Cardiac septum (tissue), 1 donor: ENCODE data around the gene ZFYVE26. TPM values are rescaled to one million over a fixed set of nuclear protein-coding genes. Genes with fewer than 3 reads are reported as not detected.

Source experiments
- DNase-seq: peaks from one replicate; pipeline ENCODE4 v3.0.0-alpha.2; 2020; ENCODE audit warnings: low spot score
- intact Hi-C: fragments of 100-400 bp; cut with DNase I; formaldehyde crosslinking; loops from one replicate; pipeline ENCODE4 v1.14.0; 2022
- total RNA-seq: library from RNA; stranded (reverse); fragmentation: NEBNext Ultra II Directional; extraction: Animal tissue kit (Norgen Biotek cat#: 25700); gene quantifications from one replicate; pipeline ENCODE4 v1.2.1, GENCODE V29; 2021
- donor health status: DM: no; HTN: no; CAD: no.

ZFYVE26 gene
- total RNA-seq, 1 donor from 2014 or later, result 11.2 TPM

DNA sequence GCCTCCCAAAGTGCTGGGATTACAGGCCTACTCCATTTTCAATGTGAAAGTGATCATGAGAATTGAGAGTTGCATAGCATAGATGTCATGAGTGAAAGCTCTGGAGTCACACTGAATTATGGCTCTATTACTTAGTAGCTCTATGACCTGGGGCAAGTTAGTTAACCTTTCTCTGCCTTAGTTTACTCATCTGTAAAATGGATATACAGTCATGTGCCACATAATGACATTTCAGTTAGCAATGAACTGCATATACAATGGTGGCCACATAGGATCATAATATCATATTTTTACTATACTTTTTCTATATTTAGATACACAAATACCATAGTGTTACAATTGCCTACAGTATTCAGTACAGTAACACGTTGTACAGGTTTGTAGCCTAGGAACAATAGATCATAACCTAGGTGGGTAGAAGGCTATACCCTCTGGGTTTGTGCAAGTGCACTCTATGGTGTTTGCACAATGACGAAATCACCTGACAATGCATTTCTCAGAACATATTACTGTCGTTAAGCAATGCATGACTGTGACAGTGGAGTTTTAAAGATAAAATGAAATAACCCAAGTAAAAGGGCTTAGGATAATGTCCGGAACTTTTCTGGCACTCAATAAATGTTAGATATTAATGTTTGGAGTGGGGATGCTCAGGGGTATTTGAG is 53.1 kb downstream of the ZFYVE26 start:
- DNase-seq, result no peak
- intact Hi-C loops, result no loop called here

DNA sequence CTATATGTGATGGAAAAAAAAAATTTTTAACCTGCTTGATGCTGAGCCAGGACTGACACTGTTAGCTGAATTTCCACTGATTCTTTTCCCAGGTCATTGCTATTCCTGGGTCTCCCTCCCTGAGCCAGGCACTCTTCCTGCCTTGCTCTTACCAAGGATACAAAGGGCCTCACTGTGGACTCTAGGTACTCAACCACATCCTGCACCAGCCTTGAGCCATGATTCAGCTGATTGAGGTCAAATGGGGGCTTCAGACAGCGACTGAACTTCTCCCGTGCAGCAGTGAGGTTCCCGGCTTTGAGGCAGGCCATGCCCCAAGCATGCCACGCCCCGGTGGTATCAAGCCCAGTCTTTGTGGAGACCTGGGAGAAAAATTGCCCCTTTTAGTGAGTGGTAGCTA is 54.3 kb downstream of the ZFYVE26 start:
- no peak for DNase-seq
- intact Hi-C loops, result no loop called here

DNA sequence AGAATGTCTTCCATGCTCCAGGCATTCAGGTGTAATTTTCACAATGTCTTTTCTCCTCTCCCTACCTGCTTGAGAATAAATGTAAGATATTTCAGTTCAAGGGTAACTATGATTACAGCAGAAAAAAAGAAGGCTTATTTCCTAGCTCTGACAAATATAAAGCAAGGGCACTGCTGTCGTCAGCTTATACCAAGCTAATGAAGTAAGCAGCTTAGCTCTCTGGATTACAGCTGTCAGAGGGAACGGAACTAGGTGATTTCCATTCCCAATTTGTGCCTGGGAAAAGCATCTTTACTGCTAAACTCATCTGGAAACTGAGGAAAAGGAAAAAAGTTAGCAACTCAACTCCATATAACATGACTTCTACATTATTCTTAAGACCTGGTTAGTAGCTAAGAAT is 56.5 kb downstream of the ZFYVE26 start:
- no peak for DNase-seq
- intact Hi-C loops, result no loop called here

DNA sequence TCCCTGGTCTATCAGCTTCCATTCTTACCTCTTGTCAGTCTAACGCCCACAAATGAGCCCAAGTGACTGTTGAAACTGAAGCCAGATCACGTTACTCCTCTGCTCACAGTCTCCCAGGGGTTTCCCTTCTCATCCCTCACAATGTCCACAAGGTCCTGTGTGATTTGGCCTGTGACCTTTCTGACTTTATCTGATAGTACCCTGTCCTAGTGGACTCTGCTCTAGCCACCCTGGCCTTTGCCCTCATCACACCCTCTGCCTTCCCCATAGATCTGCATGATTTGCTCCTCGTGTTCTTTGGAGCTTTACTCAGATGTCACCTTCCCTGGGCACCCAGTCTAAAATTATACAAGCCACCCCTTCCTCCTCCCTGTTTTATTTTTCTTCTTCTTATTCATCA is 59.2 kb downstream of the ZFYVE26 start:
- no peak for DNase-seq
- intact Hi-C loops, result no loop called here

DNA sequence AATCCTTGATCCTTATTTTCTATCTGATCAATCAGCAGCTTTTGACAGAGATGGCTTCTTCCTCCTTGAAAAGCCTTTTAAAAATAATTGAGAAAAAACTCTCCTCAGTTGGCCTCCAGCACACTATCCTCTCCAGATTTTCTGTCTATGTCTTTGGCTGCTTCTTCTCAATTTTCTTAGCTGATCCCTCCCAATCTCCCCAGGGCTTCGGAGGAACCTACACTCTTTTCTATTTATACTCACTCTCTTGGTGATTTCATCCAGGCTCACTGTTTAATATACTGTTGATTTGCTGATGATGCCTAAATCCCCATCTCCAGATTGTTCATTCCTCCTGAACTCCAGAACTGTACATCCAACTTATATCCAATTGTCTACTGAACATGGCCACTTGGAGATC is 59.9 kb downstream of the ZFYVE26 start:
- intact Hi-C loops, result no loop called here
- no peak for DNase-seq

DNA sequence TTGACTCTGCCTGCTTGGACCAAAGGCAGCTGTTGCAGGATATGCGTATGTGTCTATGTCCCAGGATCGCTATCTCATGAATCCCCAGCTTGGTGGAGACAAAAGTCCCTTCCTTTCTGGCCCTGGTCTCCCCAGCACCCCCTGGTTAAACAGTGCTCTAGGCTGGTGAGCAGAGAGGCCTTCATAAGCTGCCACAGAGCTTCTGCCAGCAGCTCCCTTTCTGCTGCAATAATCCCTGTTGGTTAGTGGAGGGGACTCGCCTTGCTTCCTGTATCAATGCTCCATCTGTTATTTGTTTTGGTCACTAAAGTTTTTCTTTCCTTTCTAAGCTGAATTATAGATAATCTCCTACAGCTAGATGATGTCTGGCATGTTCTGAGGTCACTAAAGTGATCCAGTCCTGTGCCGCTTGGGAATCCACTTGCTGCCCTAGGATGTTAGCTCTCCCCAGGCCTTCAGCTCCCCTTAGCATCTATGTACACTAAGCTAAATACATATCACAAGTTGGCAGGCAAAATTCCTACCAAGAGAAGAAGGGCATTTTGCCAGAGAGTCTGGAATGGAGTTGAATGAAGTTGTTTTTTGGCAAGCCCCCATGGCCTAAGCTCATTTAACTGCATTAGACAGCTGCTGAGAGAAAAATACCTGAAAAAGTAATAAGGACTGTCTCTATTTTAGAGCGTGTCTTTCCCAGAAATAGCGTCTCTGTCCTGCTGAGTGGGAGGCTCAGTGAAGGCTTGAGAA is 66.9 kb downstream of the ZFYVE26 start:
- intact Hi-C loops, result no loop called here
- no peak for DNase-seq

DNA sequence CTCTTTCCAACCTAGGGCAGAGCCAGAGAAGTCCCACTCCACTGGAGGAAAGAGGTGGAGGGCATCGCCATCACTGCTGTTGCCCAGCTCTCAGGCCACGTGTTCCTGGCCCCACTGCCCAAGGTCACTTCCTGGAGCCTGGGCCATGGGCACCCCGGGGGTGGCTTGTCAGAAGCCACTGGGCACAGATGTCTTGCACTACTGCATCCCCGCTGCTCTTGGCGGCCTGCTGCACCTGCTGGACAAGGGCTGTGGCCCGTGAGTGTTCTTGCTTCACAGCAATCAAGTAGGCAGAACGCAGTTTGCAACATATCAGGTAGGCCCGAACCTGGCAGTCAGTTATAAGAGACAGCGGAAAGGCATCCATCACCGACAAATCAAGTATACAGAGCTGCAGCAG is 68.1 kb downstream of the ZFYVE26 start:
- intact Hi-C loops, result no loop called here
- no peak for DNase-seq

DNA sequence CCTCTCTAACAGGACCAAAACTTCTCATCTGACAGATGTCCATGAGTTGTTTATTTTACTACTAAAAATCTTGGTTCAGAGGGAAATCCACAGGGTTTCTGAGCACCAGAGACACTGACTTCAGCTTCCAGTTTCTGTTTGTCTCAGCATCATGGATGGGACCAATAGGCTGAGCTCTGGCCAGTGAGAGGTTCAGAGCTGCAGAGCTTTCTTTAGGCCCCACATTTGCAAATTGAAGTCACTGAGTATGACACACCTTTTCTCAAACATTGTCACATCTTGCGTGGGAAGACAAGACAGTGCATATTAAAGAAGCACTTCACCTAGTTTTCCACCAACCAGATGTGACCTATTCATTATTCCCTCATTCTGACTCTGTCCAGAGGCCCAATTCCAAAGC is 69.5 kb downstream of the ZFYVE26 start:
- intact Hi-C loops, result no loop called here
- DNase-seq, result no peak

DNA sequence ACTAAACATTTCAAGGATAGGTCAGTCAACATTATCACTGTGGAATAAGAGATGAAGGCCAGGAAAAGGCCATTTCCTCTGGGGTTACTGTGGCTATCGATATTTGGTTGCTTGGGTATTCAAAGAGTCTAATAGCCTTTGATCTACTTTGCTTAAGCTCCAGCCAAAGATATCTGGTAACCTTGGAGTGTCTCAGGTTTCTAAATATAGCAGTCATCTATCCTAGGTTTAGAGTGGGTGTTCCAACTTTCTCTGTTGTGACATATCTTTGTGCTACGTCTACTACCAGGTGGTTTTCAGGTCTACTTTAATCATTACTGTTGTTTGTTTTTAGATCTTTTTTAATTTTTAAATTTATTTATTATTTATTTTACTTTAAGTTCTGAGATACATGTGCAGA is 72.3 kb downstream of the ZFYVE26 start:
- DNase-seq, result no peak
- intact Hi-C loops, result no loop called here

DNA sequence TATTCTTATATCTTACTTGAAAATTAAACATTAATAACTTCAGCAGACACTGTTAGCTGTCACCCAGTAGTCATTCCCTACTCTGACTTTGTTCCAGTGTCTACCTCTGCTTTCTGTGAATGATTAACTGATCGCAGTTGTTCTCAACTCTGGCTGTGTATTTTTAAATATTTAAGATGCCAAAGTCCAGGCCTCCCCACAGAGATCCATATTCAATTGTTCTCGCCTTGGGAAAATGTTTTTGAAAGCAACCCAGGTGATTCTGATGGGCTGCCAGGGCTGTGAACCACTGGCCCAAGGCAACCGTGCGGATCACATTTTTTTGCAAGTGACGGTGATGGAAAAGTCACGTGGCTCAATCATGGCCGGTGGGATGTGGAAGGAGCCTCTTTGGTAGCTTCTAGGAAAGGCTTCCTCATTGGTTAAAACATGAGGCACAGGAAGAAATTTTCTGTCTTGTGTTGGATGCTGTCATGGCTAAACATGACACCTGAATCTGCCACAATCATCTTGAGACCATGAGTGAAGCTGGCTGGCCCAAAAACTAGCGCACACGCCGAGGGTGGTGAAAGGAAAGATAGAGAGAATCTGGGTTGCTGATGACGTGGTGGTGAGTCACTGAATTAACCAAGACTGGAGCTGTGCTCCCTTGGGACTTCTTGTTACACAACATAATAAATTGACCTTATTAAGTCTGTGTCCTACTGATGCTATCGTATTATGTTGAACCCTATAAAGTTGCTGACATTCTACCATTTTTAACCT is 77.5 kb downstream of the ZFYVE26 start:
- intact Hi-C loops, result no loop called here
- DNase-seq, result no peak

DNA sequence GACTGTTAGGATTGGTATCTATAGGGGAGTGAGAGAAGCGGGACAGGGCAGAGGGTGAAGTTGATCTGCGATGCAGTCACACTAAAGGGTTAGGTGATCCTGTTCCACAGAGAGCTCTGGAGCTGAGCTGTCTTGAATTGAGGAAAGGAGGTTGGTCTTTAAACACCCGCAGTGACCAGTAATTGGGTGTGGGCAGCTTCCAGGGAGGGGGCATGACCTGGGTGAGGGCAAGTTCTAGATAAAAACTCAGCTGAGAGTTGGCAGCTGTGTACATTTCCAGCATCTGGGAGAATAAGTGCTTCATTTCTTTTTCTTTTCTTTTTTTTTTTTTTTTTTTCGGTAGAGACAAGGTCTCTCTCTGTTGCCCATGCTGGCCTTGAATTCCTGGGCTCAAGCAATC is 79.6 kb downstream of the ZFYVE26 start:
- intact Hi-C loops, result no loop called here
- DNase-seq, result no peak

DNA sequence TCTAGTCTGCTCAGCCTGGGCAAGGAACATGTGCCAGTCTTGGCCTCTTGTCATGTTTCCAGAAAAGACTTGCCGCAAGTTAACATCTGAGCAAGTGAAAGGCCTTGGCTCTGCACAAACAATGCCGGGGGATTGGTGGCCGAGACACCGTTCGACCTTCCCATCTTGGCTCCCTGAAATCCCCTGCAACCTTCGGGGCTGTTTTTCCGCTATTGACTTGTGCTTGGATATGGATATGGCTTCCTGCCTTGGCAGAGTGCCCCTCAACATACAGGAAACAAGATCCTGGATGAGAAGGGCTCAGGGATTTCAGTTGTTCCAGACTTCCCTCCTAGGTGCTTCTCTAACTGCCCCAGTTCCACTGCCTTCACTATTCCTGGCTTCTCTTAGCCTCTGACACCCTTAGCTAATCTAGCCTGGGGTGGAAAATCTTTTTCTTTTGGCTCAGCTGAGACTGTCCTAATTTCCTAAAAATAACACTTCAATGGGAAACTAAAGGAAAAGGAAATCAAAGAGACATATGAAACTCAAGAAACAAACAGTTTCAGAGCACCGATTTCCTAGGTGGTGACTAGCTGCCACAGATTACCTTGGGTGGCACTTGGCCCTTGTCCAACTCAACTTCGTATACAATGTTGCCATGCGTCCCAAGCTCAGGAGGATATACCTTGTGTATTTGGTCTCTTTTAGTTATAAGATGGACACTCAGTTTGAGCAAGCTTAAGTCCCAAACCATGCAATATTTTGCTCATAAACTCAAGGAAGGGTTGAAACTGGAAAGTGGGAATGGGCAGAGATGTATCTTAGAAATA is 80.8 kb downstream of the ZFYVE26 start:
- intact Hi-C loops, result no loop called here
- DNase-seq, result no peak

DNA sequence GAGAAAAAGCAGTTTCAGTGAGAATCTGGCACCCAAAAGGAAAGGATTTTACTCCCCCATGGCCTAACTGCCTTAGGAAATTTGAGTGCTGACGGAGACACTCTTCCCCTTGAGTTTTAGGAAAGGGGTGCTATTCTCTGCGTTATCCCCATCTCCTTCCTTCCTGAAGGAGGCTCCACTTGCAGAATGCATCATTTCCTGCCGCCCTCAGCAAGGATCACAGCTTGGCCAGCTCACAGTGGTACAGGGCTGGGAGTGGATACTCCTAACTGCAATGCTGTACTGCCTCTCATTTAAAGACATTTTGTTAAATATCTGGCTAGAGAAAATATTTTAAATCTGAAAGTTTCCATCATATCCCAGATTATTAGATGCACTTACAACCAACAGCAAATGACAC is 81.7 kb downstream of the ZFYVE26 start:
- intact Hi-C loops, result no loop called here

DNA sequence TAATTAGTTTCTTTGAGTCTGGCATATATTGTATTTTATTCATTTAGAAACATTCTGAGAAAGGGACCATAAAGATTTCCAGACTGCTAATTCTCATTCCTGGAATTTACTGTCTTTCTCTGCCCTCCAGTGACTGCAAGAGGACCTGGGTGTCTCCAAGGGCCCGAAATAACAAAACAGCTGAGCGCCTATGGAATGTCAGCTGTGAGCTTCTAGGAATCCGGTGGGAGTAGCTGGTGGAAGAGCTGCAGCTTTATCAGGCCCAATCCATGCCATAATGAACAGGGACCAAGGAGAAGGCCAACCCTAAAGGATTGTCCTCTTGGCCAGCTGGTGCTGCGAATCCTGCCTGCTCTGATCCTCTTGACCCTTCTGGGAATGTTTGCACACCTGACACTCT is 82.8 kb downstream of the ZFYVE26 start:
- DNase-seq, result no peak
- intact Hi-C loops, result no loop called here

More for the DNA sequence above, 81.7 kb downstream of the ZFYVE26 start:
- DNase-seq, result no peak

DNA sequence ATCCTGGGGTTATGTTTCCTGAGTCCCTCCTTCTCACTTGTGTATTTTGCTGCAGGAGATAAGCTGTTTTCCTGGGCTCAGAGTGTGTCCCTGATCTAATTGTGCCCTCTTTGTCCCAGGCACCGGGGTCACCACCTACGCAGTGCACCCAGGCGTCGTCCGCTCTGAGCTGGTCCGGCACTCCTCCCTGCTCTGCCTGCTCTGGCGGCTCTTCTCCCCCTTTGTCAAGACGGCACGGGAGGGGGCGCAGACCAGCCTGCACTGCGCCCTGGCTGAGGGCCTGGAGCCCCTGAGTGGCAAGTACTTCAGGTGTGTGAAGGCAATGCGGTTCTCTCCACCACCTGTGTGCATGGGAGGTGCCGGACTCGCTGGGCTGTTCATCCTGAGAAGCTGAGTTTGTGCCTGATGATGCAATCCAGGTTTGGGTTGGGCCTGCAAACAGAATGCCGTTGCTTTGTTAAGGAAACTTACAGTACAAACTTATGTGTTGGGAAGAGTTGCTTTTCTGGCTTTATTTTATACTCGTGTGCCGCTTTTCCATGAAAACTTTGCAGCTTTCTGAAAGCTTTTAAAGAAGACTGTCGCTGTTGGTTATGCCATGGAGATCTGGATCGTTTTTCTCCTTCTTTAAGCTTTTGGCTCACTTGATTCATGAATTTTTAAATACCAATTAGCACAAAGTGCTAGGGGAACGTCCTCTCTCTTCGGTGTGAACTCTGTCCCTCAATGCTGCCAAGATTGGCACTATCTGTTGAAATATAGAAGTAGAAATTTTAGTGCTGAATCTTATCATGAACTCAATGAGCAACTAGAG is 87.1 kb downstream of the ZFYVE26 start:
- DNase-seq, result no peak
- intact Hi-C loops, result no loop called here

DNA sequence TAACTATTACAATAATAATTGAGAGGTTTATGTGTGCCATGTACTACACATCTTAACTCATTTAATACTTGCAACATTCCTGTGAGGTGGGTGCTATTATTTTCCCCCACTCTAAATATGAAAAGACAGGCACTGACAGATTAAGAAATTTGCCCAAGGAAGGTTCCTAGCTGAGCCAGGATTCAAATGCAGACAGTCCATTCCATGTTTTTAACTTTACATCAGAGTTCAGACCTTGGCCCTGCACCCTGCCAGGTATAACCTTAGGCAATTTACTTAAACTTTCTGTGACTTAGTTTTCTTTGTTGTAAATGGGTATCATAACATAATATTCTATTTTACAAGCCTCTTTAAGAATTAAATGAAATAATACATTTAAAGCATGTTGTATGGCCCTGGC is 88.1 kb downstream of the ZFYVE26 start:
- intact Hi-C loops, result no loop called here
- DNase-seq, result no peak

DNA sequence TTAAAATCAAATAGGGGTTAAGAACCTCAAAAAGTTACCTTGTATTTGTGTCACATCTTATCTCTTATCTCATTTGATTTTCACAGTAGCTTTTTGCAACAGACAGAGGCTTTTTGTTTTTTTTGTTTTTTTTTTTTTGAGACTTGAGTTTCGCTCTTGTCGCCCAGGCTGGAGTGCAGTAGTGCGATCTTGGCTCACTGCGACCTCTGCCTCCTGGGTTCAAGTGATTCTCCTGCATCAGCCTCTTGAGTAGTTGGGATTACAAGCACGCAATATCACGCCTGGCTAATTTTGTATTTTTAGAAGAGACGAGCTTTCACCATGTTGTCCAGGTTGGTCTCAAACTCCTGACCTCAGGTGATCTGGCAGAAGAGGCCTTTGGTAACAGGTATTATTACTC is 89.0 kb downstream of the ZFYVE26 start:
- DNase-seq, result no peak
- intact Hi-C loops, result no loop called here

DNA sequence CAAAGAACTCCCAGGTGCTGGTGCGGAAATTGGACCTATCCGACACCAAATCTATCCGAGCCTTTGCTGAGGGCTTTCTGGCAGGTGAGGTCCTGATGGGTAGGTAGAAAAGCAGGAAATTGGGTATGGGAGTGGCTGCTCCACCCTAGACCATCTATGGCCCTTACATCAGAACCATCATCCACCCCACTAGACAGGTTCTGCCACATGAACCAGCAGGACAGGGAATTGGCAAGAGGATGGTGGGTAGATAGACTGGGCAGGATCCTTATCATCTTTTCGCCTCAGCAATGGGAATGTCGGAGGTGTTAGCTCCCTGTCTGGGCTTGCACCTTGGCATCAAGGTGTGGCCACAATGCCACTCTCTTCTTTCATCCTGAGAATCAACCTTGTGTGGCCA is 91.2 kb downstream of the ZFYVE26 start:
- DNase-seq, result no peak

DNA sequence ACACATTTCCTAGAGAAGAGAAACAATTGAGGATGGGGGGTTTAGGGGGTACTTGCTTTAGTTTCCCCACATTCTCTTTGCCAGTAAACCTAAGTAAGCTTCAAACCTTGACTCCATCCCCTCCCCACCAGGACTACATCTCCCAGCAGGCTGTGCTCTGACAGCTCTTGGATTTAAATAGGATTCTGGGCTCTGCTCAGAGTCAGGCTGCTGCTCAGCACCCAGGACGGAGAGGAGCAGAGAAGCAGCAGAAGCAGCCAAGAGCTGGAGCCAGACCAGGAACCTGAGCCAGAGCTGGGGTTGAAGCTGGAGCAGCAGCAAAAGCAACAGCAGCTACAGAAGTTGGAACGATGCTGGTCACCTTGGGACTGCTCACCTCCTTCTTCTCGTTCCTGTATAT is 94.1 kb downstream of the ZFYVE26 start:
- intact Hi-C loops, result no loop called here

More for the DNA sequence above, 91.2 kb downstream of the ZFYVE26 start:
- intact Hi-C loops, result no loop called here

More for the DNA sequence above, 94.1 kb downstream of the ZFYVE26 start:
- peak; percentile 81 for DNase-seq
